ENCODE results near the gene GKN2.

The GKN2 gene

GRCh38 chr2:68952887-68953521 is at the start of gene GKN2:
TSS of gene GKN2 (minus strand) at chr2:68952893. CDS start at chr2:68952861, 32 bp downstream.
- no peak for DNase-seq

DNA sequence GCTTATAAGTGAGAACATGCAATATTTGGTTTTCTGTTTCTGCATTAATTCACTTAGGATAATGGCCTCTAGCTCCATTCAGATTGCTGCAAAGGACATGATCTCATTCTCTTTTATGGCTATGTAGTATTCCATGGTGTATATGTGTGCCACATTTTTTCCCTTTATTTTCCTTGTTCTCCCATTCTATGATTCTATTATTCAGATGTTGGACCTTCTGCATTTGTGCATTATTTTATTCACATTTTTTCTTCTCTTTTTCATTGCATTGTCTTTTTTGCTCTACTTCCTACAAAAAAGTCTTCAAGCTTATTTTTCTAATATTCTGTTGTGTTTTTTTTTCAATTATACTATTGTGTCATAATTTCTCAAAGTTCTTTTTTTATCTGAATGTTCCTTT is 49.2 kb upstream of the GKN2 start:
- no peak for DNase-seq

- no peak for DNase-seq
Measured at GRCh38 chr2:68997401-68997800, 44.7 kb upstream of the GKN2 start.

GRCh38 chr2:68995916-68996315 is 43.2 kb upstream of the GKN2 start:
- no peak for DNase-seq

GRCh38 chr2:68994864-68995263 is 42.2 kb upstream of the GKN2 start:
- DNase-seq = no peak

DNA sequence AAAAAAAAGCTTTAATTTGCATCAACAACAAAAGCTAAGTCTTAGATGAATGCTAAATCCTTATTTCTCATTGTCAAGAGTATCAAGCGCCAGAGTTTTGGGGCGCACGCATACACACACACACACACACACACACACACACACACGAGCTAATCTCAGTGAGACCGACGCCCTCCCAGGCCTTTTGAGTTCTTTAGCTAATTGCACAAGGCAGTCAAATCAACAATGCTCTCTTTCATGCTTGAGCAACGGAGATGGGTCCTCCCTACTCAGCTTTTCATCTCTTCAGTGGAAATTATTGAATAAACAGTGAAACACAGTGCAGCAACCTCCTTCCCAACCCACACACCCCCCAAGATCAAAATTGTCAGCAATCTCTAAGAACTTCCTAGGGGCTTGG is 41.0 kb upstream of the GKN2 start:
- no peak for DNase-seq

- DNase-seq = no peak
Measured at GRCh38 chr2:68992933-68993332, 40.2 kb upstream of the GKN2 start.

DNA sequence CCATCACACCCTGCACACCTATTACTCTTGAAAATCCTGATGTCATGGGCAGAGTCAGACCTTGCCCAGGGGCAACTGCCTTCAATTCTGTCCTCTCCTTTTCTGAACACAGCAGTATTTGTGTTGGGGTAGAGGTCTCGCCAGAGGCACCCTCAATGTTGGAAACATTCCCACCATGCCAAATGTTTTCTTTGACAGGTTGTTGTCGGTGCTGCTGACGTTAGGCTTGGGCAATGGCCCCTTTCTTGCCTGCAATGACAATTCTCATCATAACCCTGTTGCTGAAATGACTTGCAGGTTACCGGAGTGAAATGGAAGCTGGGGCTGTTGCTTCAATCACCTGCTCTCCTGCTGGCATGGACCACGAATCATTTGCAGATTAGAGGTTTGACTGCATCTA is 39.6 kb upstream of the GKN2 start:
- no peak for DNase-seq

GRCh38 chr2:68989035-68989434 is 36.3 kb upstream of the GKN2 start:
- DNase-seq = no peak

DNA sequence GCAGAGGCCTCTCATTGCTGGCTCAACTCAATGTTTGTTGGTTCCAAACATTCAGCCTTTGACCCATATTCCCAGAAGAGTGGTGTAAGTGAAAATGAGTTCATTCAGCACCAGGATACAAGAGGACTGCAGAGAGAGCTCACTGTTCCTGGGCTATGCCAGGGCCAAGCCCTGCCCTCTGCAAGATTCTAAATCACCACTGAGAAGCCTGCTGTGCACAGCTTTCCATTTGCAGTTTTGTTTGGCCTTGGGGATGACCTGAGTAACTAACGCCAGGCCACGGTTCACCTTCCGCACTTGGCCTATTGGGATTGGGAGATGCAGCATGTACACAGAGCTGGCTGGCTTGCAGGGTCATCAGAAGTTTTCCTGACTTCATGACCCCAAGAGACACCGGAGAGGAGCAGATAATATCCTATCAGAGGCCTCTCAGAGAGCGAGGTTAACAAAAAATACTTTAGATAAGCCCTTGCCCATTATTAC is 34.4 kb upstream of the GKN2 start:
- DNase-seq = no peak

GRCh38 chr2:68980956-68981355 is 28.3 kb upstream of the GKN2 start:
- DNase-seq = no peak

- no peak for DNase-seq
Measured at GRCh38 chr2:68978098-68978497, 25.4 kb upstream of the GKN2 start.

DNA sequence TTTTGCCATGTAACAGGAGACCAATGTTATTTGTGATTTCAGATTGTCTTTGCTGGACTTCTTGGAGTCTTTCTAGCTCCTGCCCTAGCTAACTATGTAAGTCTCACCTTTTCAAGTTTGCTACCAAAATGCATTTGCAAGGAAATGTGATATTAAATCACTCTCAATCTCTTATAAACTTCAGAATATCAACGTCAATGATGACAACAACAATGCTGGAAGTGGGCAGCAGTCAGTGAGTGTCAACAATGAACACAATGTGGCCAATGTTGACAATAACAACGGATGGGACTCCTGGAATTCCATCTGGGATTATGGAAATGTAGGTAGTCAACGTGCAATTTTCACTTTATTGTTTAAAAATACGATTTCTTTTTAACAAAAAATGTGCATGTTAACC is 24.8 kb upstream of the GKN2 start:
- no peak for DNase-seq

GRCh38 chr2:68975844-68976243 is 23.2 kb upstream of the GKN2 start:
- no peak for DNase-seq

- no peak for DNase-seq
Measured at GRCh38 chr2:68974946-68975665, 22.4 kb upstream of the GKN2 start.

GRCh38 chr2:68974251-68974650 is 21.6 kb upstream of the GKN2 start, which contains the start of gene GKN1:
TSS of gene GKN1 (plus strand) at chr2:68974636. CDS start at chr2:68974678, 42 bp downstream.
- DNase-seq = no peak

- DNase-seq = no peak
Measured at GRCh38 chr2:68971591-68972231, 19.0 kb upstream of the GKN2 start.

GRCh38 chr2:68970566-68971265 is 18.0 kb upstream of the GKN2 start:
- no peak for DNase-seq

DNA sequence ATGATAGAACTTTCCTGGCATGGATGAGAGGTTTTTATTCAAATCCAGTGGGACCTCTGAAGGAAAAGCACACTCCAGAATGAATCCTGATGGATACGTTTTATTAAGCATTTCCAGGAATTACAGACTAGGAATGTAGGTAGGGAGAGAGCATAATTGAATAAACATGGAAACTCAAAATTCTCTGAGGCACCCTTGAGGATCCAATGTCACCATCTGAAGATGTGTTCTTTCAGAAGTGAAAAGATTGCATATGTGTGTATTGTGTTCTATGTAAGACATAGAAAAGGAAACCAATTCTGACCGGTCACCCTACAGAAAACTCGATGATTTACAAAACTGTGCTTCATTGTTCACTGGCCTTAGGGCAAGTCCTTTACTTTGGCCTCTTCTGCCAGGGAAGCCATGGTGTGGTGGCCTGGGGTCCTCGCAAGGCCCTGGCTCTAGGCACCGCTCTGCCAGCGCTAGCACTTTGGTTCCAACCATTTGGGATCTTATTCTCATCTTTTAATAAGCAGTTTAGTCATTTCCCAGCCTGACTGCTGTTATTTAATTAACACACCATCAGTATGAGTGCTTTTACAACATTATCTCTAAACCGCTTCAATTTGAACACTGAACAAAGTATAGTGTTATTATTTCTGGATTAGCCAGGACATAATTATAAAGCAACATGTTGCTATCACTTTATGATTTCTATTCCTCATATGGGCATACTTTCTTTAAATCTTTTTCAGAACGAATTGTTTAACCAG is 17.2 kb upstream of the GKN2 start:
- DNase-seq = no peak

DNA sequence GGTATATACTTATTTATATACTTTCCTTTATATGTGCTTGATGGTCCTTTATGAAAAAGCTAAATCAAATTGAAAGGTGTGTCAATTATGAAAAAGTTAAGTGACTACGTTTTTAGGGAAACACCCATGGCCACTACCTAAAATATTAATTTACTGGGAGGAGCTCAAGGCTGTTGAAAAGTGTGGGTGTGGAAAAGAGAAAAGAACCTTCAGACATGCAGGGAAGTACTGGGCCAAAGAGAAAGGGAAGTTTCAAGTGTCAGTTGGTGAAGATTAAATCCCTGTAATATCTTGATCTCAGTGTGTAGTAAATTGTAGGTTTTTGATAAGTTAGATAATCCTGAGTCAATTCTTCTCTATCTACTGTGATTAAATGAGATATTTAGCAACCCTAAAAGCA is 15.5 kb upstream of the GKN2 start:
- no peak for DNase-seq

- no peak for DNase-seq
Measured at GRCh38 chr2:68964282-68964681, 11.6 kb upstream of the GKN2 start.

GRCh38 chr2:68961380-68961779 is 8.7 kb upstream of the GKN2 start:
- DNase-seq = no peak

DNA sequence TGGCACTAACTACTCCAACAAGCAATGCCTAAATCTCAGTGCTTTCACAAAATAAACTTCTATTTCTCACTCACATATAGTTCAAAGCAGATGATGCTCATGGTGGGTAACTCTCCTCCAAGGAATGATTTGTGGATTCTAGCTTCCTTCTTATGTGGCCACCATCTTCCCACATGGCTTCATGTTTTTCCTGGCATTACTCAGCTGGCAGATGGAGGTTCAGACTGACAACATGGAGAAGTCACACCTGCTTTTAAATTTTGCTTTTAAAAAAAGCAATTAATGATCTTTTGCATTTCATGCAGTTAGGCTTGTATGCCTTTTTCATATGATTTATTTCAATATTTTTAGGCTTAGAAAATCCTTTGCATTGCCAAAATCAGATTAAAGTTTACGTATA is 6.3 kb upstream of the GKN2 start:
- no peak for DNase-seq
